ENCODE data around the gene RBM15B.

DNA sequence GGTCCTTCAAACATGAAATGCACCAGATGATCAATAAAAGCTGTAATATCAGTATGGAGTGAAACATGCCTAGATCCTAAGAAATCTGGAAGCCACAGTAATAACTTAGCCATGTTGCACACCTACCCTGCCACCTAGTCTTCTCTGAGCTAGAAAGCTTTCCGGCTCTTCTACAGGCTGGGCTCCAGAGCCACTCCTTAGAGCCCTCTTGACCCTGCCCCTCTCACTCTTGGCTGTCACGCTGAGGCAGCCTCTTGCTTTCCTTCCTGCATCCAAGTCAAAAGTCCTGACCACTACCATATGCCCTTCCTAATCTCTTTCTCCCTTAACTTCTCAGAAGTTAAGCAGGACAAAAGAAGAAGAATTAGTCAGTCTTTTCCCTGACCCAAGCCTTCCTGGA lies 17.7 kb downstream of the RBM15B start:
- TF ChIP-seq, protein P1, sequence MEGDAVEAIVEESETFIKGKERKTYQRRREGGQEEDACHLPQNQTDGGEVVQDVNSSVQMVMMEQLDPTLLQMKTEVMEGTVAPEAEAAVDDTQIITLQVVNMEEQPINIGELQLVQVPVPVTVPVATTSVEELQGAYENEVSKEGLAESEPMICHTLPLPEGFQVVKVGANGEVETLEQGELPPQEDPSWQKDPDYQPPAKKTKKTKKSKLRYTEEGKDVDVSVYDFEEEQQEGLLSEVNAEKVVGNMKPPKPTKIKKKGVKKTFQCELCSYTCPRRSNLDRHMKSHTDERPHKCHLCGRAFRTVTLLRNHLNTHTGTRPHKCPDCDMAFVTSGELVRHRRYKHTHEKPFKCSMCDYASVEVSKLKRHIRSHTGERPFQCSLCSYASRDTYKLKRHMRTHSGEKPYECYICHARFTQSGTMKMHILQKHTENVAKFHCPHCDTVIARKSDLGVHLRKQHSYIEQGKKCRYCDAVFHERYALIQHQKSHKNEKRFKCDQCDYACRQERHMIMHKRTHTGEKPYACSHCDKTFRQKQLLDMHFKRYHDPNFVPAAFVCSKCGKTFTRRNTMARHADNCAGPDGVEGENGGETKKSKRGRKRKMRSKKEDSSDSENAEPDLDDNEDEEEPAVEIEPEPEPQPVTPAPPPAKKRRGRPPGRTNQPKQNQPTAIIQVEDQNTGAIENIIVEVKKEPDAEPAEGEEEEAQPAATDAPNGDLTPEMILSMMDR (IDR thresholded peaks at IDR 0.05) = no peak
- TF ChIP-seq POLR2A (IDR thresholded peaks at IDR 0.05) = no peak

All from lower leg skin (tissue), 3 donors.